Endothelial cell of umbilical vein (primary cell): ENCODE measurements around the gene ANKRD35. TPM values are rescaled to one million over a fixed set of nuclear protein-coding genes. Genes with fewer than 3 reads are reported as not detected.
"Not testable (repeated sequence)": the region's sequence is repeated elsewhere in the genome, so short reads cannot be mapped to it uniquely, and the experiment has no call there.

Source experiments
- BruUV-seq: library from RNA; stranded (reverse); fragments of 400-500 nt; replicated peaks from 2 replicates; lab custom pipeline; 2021; lab: Mats Ljungman, UMichigan
- CTCF ChIA-PET: fragments of 300-600, 350-600 bp; sonication (Branson Sonifier 250); formaldehyde crosslinking; loops from one replicate; lab custom pipeline; 2021; ENCODE audit warnings: antibody characterized with exemption, inconsistent platforms; lab: Charles Lee
- POLR2A ChIA-PET: fragments of 300-600, 350-600 bp; sonication (Branson Sonifier 250); formaldehyde crosslinking; loops from one replicate; lab custom pipeline; 2021; ENCODE audit warnings: antibody characterized with exemption, inconsistent platforms; lab: Charles Lee
- DNase-seq: peaks from one replicate; pipeline ENCODE4 v3.0.0-alpha.2; 2011; ENCODE audit warnings: low read depth, low spot score
- FAIRE-seq: peaks from 2 replicates; lab custom pipeline; 2011; peaks lifted over from hg19 to GRCh38; lab: Jason Lieb, UNC
- H2AFZ ChIP-seq: 2 replicates; pipeline ENCODE4 v1.6.0; 2012; ENCODE audit warnings: low read depth, low read length, control low read depth, inconsistent platforms
- H3K27ac ChIP-seq: 2 replicates; pipeline ENCODE4 v1.5.1; 2011; ENCODE audit warnings: low read depth, mild to moderate bottlenecking, control low read depth, low read length, moderate library complexity; ENCODE audit not compliant: insufficient read depth
- H3K27me3 ChIP-seq, 2 experiments: 2 replicates each; pipeline versions ENCODE4 v1.6.0 to v1.6.1; 2011; ENCODE audit warnings: low read length in 2 of 2, mixed read lengths in 1 of 2; ENCODE audit not compliant: control insufficient read depth in 2 of 2, insufficient read depth in 2 of 2
- H3K36me3 ChIP-seq, 2 experiments: 2 replicates in 1 of 2; 3 replicates in 1 of 2; pipeline ENCODE4 v1.5.1; 2011; ENCODE audit warnings: low read length in 2 of 2, mild to moderate bottlenecking in 1 of 2, moderate library complexity in 1 of 2; ENCODE audit not compliant: control insufficient read depth in 2 of 2, insufficient read depth in 2 of 2; ENCODE audit errors: extremely low read depth in 1 of 2
- H3K4me1 ChIP-seq: 3 replicates; pipeline ENCODE4 v1.5.1; 2011; ENCODE audit warnings: mild to moderate bottlenecking, low read length; ENCODE audit not compliant: control insufficient read depth, insufficient read depth; ENCODE audit errors: extremely low read depth
- H3K4me2 ChIP-seq: 2 replicates; pipeline ENCODE4 v1.6.1; 2011; ENCODE audit warnings: low read length, control low read depth, mixed read lengths; ENCODE audit not compliant: insufficient read depth
- H3K4me3 ChIP-seq, 3 experiments: fragments of 200-600 bp in 1 of 3; sonication (generic), shearing (Covaris generic) in 1 of 3; replicated peaks in 1 of 3; 2 replicates each; pipeline ENCODE4 v1.5.1; 2011 to 2016; ENCODE audit warnings: control low read depth in 3 of 3, low read length in 3 of 3, mild to moderate bottlenecking in 2 of 3, inconsistent platforms in 1 of 3, low read depth in 1 of 3, moderate library complexity in 1 of 3; ENCODE audit not compliant: insufficient read depth in 1 of 3
- H3K79me2 ChIP-seq: 2 replicates; pipeline ENCODE4 v1.6.0; 2012; ENCODE audit warnings: low read length, inconsistent platforms; ENCODE audit not compliant: control insufficient read depth, insufficient read depth
- H3K9ac ChIP-seq: replicated peaks from 2 replicates; pipeline ENCODE3; 2011; ENCODE audit warnings: low read length, control low read depth; ENCODE audit not compliant: insufficient read depth; ENCODE audit errors: extremely low read depth
- H3K9me1 ChIP-seq: replicated peaks from 3 replicates; pipeline ENCODE4 v1.6.0; 2011; ENCODE audit warnings: mild to moderate bottlenecking, low read length; ENCODE audit not compliant: control insufficient read depth, insufficient read depth; ENCODE audit errors: extremely low read depth
- H3K9me3 ChIP-seq: replicated peaks from 2 replicates; pipeline ENCODE4 v1.5.1; 2012; ENCODE audit warnings: low read length, inconsistent platforms; ENCODE audit not compliant: control insufficient read depth, insufficient read depth
- H4K20me1 ChIP-seq: replicated peaks from 2 replicates; pipeline ENCODE3; 2011; ENCODE audit warnings: mild to moderate bottlenecking, low read length; ENCODE audit not compliant: control insufficient read depth, insufficient read depth; ENCODE audit errors: extremely low read depth
- CTCF ChIP-seq, 2 donors: IDR thresholded peaks; 1 replicate in 1 of 2; 2 replicates in 1 of 2; pipeline ENCODE4 v1.5.1; 2011; ENCODE audit warnings: low read length in 2 of 2, mild to moderate bottlenecking in 2 of 2, moderate library complexity in 2 of 2, control low read depth in 1 of 2, inconsistent platforms in 1 of 2, low read depth in 1 of 2; ENCODE audit not compliant: insufficient read depth in 1 of 2; ENCODE audit errors: extremely low read depth in 1 of 2
- EZH2 ChIP-seq: IDR thresholded peaks from 2 replicates; pipeline ENCODE4 v1.6.1; 2012; ENCODE audit warnings: borderline replicate concordance, low read depth, mild to moderate bottlenecking, moderate library complexity, low read length, inconsistent platforms; ENCODE audit not compliant: severe bottlenecking
- FOS ChIP-seq: IDR thresholded peaks from 2 replicates; pipeline ENCODE4 v1.6.1; 2011; ENCODE audit warnings: mild to moderate bottlenecking, low read length, moderate library complexity, borderline replicate concordance; ENCODE audit not compliant: insufficient read depth
- JUN ChIP-seq: IDR thresholded peaks from 2 replicates; pipeline ENCODE4 v1.6.1; 2011; ENCODE audit warnings: borderline replicate concordance, low read depth; ENCODE audit not compliant: insufficient read length, insufficient read depth
- MAX ChIP-seq: IDR thresholded peaks from 2 replicates; pipeline ENCODE4 v1.6.1; 2011; ENCODE audit not compliant: insufficient read depth, insufficient read length
- MYC ChIP-seq: IDR thresholded peaks from one replicate; pipeline ENCODE4 v1.6.1; 2011; ENCODE audit warnings: mild to moderate bottlenecking, low read depth, low read length
- POLR2A ChIP-seq: IDR thresholded peaks from 2 replicates; pipeline ENCODE4 v1.6.1; 2012; ENCODE audit warnings: low read depth, mild to moderate bottlenecking, control low read depth, low read length
- POLR2AphosphoS5 ChIP-seq: IDR thresholded peaks from 2 replicates; pipeline ENCODE4 v1.6.1; 2012; ENCODE audit warnings: low read depth, mild to moderate bottlenecking, control low read depth, low read length, moderate library complexity; ENCODE audit not compliant: insufficient read depth
- dilution Hi-C: fragments of 300-500 bp; cut with MboI; formaldehyde crosslinking; loops from one replicate; pipeline ENCODE4 v1.15.0; 2019; ENCODE audit warnings: low sequenced_read_pairs; ENCODE audit not compliant: extremely low pct_ligation_motif_present
- intact Hi-C: fragments of 100-400 bp; cut with micrococcal nuclease; formaldehyde crosslinking; loops from one replicate; pipeline ENCODE4 v1.10.0; 2022
- polyA plus RNA-seq, 4 experiments: library from polyadenylated mRNA; depleted of rRNA in 3 of 4; stranded (reverse) in 3 of 4; unstranded in 1 of 4; fragments of >200 nt; gene quantifications; 2 replicates each; pipeline versions ENCODE4 v1.2.1 to v1.2.3, GENCODE V29; 2011 to 2012; ENCODE audit warnings: missing spikeins in 1 of 4
- total RNA-seq: library from RNA; stranded (reverse); gene quantifications from 2 replicates; pipeline ENCODE4 v1.2.3, GENCODE V29; 2021

The ANKRD35 gene
- total and polyA plus RNA-seq, 2 donors (not counting 3 experiments of a cell fraction or from before 2014, with no cell fraction given), result 0.15 to 0.20 TPM

GRCh38 chr1:145932522-145933009, 46.9 kb upstream of the ANKRD35 start:
- POLR2A ChIA-PET, H4K20me1 ChIP-seq, BruUV-seq, H3K4me1 ChIP-seq, H3K27me3 ChIP-seq, FAIRE-seq, H3K9ac ChIP-seq, H3K27ac ChIP-seq, H3K4me2 ChIP-seq, H3K4me3 ChIP-seq, intact Hi-C loops, H3K9me1 ChIP-seq, H2AFZ ChIP-seq, DNase-seq, H3K79me2 ChIP-seq, dilution Hi-C loops, CTCF ChIA-PET, H3K9me3 ChIP-seq: not testable (repeated sequence)
- peaks cover 10 to 14% of the 10 kb centered on the region in 2 experiments for H3K36me3 ChIP-seq

- FAIRE-seq, result peak; percentile 42
Measured at GRCh38 chr1:145927916-145928643, 42.4 kb upstream of the ANKRD35 start.

More at GRCh38 chr1:145927916-145928643, 42.4 kb upstream of the ANKRD35 start:
- Histone ChIP-seq H3K27ac (peak overlapping the region; percentile 94), H3K9me3 (no peaks in the 10 kb centered on the region), H3K27me3 (no peaks in the 10 kb centered on the region), H3K4me3 (peak overlapping the region; percentile 70 to 89 (median 80)), H4K20me1 (no peaks in the 10 kb centered on the region), H3K9ac (peak overlapping the region; percentile 99), H3K79me2 (peaks cover 13% of the 10 kb centered on the region), H3K4me1 (peaks cover 8% of the 10 kb centered on the region), H3K4me2 (peak overlapping the region; percentile 95), H3K36me3 (peaks cover 6% of the 10 kb centered on the region in 2 experiments), H2AFZ (peak overlapping the region; percentile 49), H3K9me1 (no peaks in the 10 kb centered on the region)
- TF ChIP-seq FOS (no peak), MAX (no peak), MYC (no peak), JUN (no peak), EZH2 (no peak), POLR2AphosphoS5 (no peak), CTCF (IDR thresholded peaks at IDR 0.05; ENCODE audit: extremely low read depth in 1 of 2, insufficient read depth in 1 of 2, low read depth in 1 of 2, low read length in 2 of 2) (no peak), POLR2A (no peak)
- TSS peak; percentile 98 for BruUV-seq
- POLR2A ChIA-PET, result interaction anchor here (1.0 to 1.7 kb wide), 9 partner anchors 9 to 104 kb away, joined by 3 to 11 read pairs (median 4); partner anchors contain the start of genes ANKRD34A, LIX1L, PEX11B and PIAS3
- dilution Hi-C loops (no loop called here), intact Hi-C loops (loop anchor here (1.0 to 5.0 kb wide), 3 partner anchors 29 to 36 kb away; partner anchors contain the start of genes ANKRD34A and POLR3GL)
- CTCF ChIA-PET, result interaction anchor here (0.6 to 2.2 kb wide), 26 partner anchors 9 to 111 kb away, joined by 3 to 23 read pairs (median 5); partner anchors contain the start of genes ANKRD34A, LIX1L, NUDT17 and PEX11B
- DNase-seq, result no peak
